ENCODE data around the gene MAP7D1.
A peak's percentile ranks its signal among the peaks of the same experiment; 100 is the strongest.
"Not testable (repeated sequence)": the region's sequence is repeated elsewhere in the genome, so short reads cannot be mapped to it uniquely, and the experiment has no call there.

Gene MAP7D1

GRCh38 chr1:36187800-36188593 is 32.0 kb downstream of the MAP7D1 start:
- TF ChIP-seq PKNOX1 (IDR thresholded peaks at IDR 0.05): no peak
- no peak for TF ChIP-seq SUZ12 (IDR thresholded peaks at IDR 0.05)
- TF ChIP-seq CTBP1 (IDR thresholded peaks at IDR 0.05; ENCODE audit: borderline replicate concordance): no peak
- TF ChIP-seq ZNF384 (IDR thresholded peaks at IDR 0.05): no peak
- TF ChIP-seq TARDBP (IDR thresholded peaks at IDR 0.05): no peak
- no peak for TF ChIP-seq ELF4 (IDR thresholded peaks at IDR 0.05)
- CTCF ChIA-PET: interaction anchor here (0.5 to 1.9 kb wide), 20 partner anchors 8 to 294 kb away, joined by 3 to 30 read pairs (median 3); partner anchors contain the start of gene TRAPPC3
- POLR2A ChIA-PET: interaction anchor here (1.0 to 1.9 kb wide), 6 partner anchors 27 to 39 kb away, joined by 3 to 14 read pairs (median 5); partner anchors contain the start of genes MAP7D1, THRAP3 and TRAPPC3
- peak; percentile 85 for DNase-seq (ENCODE audit: extremely low spot score)

GRCh38 chr1:36196805-36197204 is 40.8 kb downstream of the MAP7D1 start:
- DNase-seq (ENCODE audit: extremely low spot score): not testable (repeated sequence)
- ChIA-PET POLR2A (interaction anchor here (1.1 kb wide), 1 partner anchor 27 kb away, joined by 8 read pairs; the partner anchor contains the start of gene THRAP3), CTCF (interaction anchor here (1.1 kb wide), 1 partner anchor 9 kb away, joined by 5 read pairs; no protein-coding TSS in a partner anchor)

DNA sequence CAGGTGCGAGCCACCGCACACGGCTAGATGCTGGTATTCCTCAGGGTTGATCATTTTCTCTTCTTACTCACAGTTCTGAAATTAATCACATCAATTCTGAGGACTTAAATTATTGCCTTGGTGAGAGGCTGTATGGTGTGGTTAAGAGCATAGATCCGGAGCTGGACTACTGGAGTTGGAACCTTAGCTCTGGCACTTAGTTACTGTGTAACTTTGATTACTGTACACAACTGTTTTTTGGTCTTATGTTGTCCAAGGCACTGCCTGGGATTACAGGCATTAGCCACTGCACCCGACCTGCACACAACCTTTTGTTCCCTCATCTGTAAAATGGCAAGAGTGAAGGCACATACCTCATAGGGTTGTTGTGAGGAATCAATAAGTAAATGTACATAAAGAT is 42.7 kb downstream of the MAP7D1 start:
- no peak for DNase-seq (ENCODE audit: extremely low spot score)
- TF ChIP-seq FOXA1 (IDR thresholded peaks at IDR 0.05) (no peak), NFRKB (IDR thresholded peaks at IDR 0.05) (no peak), PKNOX1 (IDR thresholded peaks at IDR 0.05) (no peak), TARDBP (IDR thresholded peaks at IDR 0.05) (no peak), BHLHE40 (IDR thresholded peaks at IDR 0.05; ENCODE audit: borderline replicate concordance) (no peak), SP1 (IDR thresholded peaks at IDR 0.05) (no peak), FOXK2 (IDR thresholded peaks at IDR 0.05) (no peak), ZNF384 (IDR thresholded peaks at IDR 0.05) (no peak), ARNT (IDR thresholded peaks at IDR 0.05) (no peak), CTBP1 (IDR thresholded peaks at IDR 0.05; ENCODE audit: borderline replicate concordance) (no peak), ELF4 (IDR thresholded peaks at IDR 0.05) (no peak), SUZ12 (IDR thresholded peaks at IDR 0.05) (no peak), FOXM1 (IDR thresholded peaks at IDR 0.05; ENCODE audit: borderline replicate concordance) (no peak)
- ChIA-PET POLR2A (no interaction called here), CTCF (no interaction called here)

- DNase-seq (ENCODE audit: extremely low spot score): no peak
- CTCF ChIA-PET: no interaction called here
- POLR2A ChIA-PET: no interaction called here
- no peak for TF ChIP-seq ZNF384 (IDR thresholded peaks at IDR 0.05)
- TF ChIP-seq L3MBTL2 (conservative IDR thresholded peaks at IDR 0.05): no peak
- no peak for TF ChIP-seq SP1 (IDR thresholded peaks at IDR 0.05)
- TF ChIP-seq ELF4 (IDR thresholded peaks at IDR 0.05): no peak
- no peak for TF ChIP-seq LEF1 (IDR thresholded peaks at IDR 0.05; ENCODE audit: borderline replicate concordance)
- no peak for TF ChIP-seq BHLHE40 (IDR thresholded peaks at IDR 0.05; ENCODE audit: borderline replicate concordance)
- TF ChIP-seq FOXM1 (IDR thresholded peaks at IDR 0.05; ENCODE audit: borderline replicate concordance): no peak
- TF ChIP-seq ARNT (IDR thresholded peaks at IDR 0.05): no peak
- no peak for TF ChIP-seq HDGF (IDR thresholded peaks at IDR 0.05; ENCODE audit: borderline replicate concordance)
- no peak for TF ChIP-seq FOXK2 (IDR thresholded peaks at IDR 0.05)
- TF ChIP-seq NFRKB (IDR thresholded peaks at IDR 0.05): no peak
- TF ChIP-seq CTBP1 (IDR thresholded peaks at IDR 0.05; ENCODE audit: borderline replicate concordance): no peak
- no peak for TF ChIP-seq SUZ12 (IDR thresholded peaks at IDR 0.05)
- no peak for TF ChIP-seq TARDBP (IDR thresholded peaks at IDR 0.05)
- TF ChIP-seq PKNOX1 (IDR thresholded peaks at IDR 0.05): no peak
- TF ChIP-seq FOXA1 (IDR thresholded peaks at IDR 0.05): no peak
These were observed 44.2 kb downstream of the MAP7D1 start for GRCh38 chr1:36199934-36200741.

DNA sequence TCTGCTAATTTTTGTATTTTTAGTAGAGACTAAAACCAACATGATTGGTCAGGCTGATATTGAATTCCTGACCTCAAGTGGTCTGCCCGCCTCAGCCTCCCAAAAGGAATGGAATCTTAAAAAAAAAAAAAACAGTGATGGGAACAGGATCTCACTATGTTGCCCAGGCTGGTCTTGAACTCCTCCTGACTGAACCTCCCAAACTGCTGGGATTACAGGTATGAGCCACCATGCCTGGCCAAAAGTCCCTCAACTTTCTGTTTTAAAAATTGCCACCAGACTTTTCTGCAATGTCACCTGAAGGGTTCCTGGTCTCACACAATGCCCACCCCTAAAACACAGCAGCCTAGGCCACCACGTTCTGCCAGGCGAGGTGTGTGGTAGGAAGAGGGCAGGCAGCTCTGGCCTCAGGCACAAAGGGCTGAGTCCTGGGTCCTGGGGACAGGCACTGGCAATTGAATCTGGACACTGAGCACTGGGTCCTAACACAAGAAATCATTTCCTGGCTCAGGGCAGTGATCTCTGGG is 47.1 kb downstream of the MAP7D1 start:
- POLR2A ChIA-PET: interaction anchor here (1.3 kb wide), 1 partner anchor 21 kb away, joined by 3 read pairs; the partner anchor contains the start of gene THRAP3

More for the DNA sequence above, 47.1 kb downstream of the MAP7D1 start:
- no peak for DNase-seq (ENCODE audit: extremely low spot score)
- CTCF ChIA-PET: no interaction called here
- TF ChIP-seq SP1 (IDR thresholded peaks at IDR 0.05): no peak
- TF ChIP-seq FOXA1 (IDR thresholded peaks at IDR 0.05): no peak
- no peak for TF ChIP-seq ZNF384 (IDR thresholded peaks at IDR 0.05)
- no peak for TF ChIP-seq NFRKB (IDR thresholded peaks at IDR 0.05)
- TF ChIP-seq HDGF (IDR thresholded peaks at IDR 0.05; ENCODE audit: borderline replicate concordance): no peak
- TF ChIP-seq ELF4 (IDR thresholded peaks at IDR 0.05): no peak
